ENCODE results near the gene PSMD2. TPM values are rescaled to one million over a fixed set of nuclear protein-coding genes. Genes with fewer than 3 reads are reported as not detected.

PSMD2 gene
- total and polyA plus RNA-seq, 10 of the 15 experiments (the other 5 are each of a cell fraction or from before 2014, with no cell fraction given), result 103 to 515 (median 197) TPM

- TF ChIP-seq HSF1 (IDR thresholded peaks at IDR 0.05; ENCODE audit: low read depth, low read length) (no peak), SMAD5 (IDR thresholded peaks at IDR 0.05; ENCODE audit: low read depth) (no peak), HCFC1 (IDR thresholded peaks at IDR 0.05; ENCODE audit: low read length) (peak; percentile 32; the same call in 1 of the 2 replicates), E2F8 (IDR thresholded peaks at IDR 0.05; ENCODE audit: low read depth, partially characterized antibody) (no peak), USF1 (IDR thresholded peaks at IDR 0.05; ENCODE audit: borderline replicate concordance, extremely low read length, insufficient read depth, low read depth, low read length) (peak; percentile 98), KDM1A (IDR thresholded peaks at IDR 0.05; ENCODE audit: borderline replicate concordance) (no peak), BCL3 (IDR thresholded peaks at IDR 0.05; ENCODE audit: borderline replicate concordance, insufficient read depth, low read depth, low read length, poor library complexity, severe bottlenecking) (no peak), RUNX3 (IDR thresholded peaks at IDR 0.05; ENCODE audit: low read length) (no peak), IKZF1 (conservative IDR thresholded peaks at IDR 0.05) (peak; percentile 60; the same call in 1 of the 2 replicates), FOXK2 (IDR thresholded peaks at IDR 0.05) (no peak), PRDM15 (CRISPR knock-in tag; IDR thresholded peaks at IDR 0.05) (no peak), YY1 (IDR thresholded peaks at IDR 0.05; ENCODE audit: low read depth, low read length) (peak; percentile 88; the same call in 1 of the 2 replicates), IRF5 (IDR thresholded peaks at IDR 0.05; ENCODE audit: borderline replicate concordance) (no peak), NFIC (IDR thresholded peaks at IDR 0.05; ENCODE audit: low read depth, low read length) (no peak), JUNB (IDR thresholded peaks at IDR 0.05) (no peak), PBX3 (IDR thresholded peaks at IDR 0.05; ENCODE audit: insufficient replicate concordance, low read depth, low read length) (no peak)
These were observed 15.3 kb downstream of the PSMD2 start, which contains the start of gene EIF4G1 (continued) for GRCh38 chr3:184314363-184314699.

Data from GM12878 (cell line).